Measurements from ENCODE around the gene IGFBP4.

The IGFBP4 gene

DNA sequence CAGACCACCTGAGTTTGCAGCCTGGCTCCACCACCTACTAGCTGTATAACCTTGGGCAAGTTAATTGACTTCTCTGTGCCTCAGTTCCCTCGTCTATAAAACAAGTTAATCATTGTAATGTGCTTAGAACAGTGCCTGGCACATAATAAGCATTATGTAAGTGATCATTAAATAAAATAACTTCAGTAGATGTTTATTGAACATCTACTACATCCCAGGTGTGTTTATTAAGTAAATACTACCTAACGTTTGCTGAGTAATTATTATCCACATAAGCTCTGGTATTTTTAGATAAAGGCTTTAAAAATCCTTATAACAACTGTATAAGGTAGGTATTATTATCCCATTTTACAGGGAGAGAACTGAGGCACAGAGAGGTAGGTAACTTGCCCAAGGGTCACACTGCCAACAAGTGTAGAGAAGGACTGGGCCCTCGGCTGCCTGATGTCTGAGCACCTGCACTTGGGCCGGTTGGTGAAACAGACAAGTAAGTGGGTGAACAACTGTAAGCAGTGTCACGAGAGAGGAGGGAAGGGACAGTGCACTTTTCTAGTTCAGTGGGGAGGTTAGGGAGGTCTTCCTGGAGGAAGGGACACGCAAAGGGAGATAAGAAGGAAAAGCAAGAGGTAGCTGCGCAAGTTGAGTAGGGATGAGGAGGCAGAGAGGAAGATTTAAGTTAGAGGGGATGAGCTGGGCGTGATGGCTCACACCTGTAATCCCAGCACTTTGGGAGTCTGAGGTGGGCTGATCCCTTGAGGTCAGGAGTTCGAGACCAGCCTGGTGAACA is 53.6 kb downstream of the IGFBP4 start:
- no peak overlapping the region for H3K4me3 Mint-ChIP-seq
- H3K36me3 Mint-ChIP-seq (ENCODE audit: low read depth), result peaks cover 5% of the 10 kb centered on the region
- peaks cover 21% of the 10 kb centered on the region for H3K4me1 Mint-ChIP-seq (ENCODE audit: low read depth)
- no peaks in the 10 kb centered on the region for H3K9me3 Mint-ChIP-seq
- no peaks in the 10 kb centered on the region for H3K27me3 Mint-ChIP-seq (ENCODE audit: low read depth)
- peak overlapping the region; percentile 39 for H3K27ac Mint-ChIP-seq

DNA sequence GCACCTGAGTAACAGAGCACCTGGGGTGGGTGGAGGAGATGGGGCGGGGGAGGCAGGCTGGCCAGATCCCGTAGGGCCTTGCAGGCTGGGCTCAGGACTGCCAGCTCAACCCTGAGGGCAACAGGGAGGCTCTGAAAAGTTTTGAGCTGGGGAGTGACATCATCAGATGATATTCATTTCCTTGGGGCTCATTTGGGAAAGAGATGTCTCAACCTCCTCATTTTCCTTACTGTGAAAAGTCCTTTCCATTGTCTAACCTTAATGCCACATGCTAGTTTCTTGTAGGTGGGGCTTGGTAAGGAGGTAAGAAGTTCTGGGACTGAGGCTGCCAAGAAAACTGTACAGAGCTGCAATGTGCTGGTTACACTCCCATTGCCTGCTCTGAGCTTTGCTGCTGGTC is 54.4 kb downstream of the IGFBP4 start:
- peaks cover 18% of the 10 kb centered on the region for H3K4me1 Mint-ChIP-seq (ENCODE audit: low read depth)
- peaks cover 5% of the 10 kb centered on the region for H3K36me3 Mint-ChIP-seq (ENCODE audit: low read depth)
- H3K9me3 Mint-ChIP-seq, result no peaks in the 10 kb centered on the region
- H3K27me3 Mint-ChIP-seq (ENCODE audit: low read depth), result no peaks in the 10 kb centered on the region
- H3K27ac Mint-ChIP-seq, result no peak overlapping the region
- H3K4me3 Mint-ChIP-seq, result no peak overlapping the region

DNA sequence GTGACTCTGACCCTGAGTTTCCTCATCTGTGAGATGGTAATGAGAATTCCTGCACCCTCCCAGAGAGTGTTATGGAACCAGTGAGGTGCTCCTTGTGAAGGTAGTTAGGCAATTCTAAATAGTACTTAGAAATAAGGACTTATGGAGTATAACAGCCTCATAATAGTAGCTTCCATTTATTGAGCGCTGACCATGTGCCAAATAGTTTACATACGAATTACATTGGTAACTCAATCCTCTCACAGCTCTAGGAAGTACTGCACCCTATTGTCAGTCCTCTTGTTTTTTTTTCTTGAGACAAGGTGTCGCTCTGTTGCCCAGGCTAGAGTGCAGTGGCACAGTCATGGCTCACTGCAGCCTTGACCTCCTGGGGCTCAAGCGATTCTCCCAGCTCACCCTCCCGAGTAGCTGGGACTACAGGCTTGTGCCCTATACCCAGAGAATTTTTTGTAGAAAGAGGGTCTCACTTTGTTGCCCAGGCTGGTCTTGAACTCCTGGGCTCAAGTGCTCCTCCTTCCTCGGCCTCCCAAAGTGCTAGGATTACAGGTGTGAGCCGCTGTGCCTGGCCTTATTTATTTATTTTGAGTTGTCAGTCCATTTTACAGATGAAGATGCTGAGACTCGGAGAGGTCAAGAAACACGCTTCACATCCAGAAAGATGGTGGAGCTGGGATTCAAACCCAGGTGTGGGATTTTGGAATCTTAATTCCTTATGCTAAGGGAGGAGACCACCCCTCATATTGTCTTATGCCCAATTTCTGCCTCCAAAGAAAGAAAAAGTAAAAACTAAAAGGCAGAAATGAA is 55.2 kb downstream of the IGFBP4 start:
- Mint-ChIP-seq H3K36me3 (ENCODE audit: low read depth) (peaks cover 2% of the 10 kb centered on the region), H3K27me3 (ENCODE audit: low read depth) (no peaks in the 10 kb centered on the region), H3K4me1 (ENCODE audit: low read depth) (peaks cover 14% of the 10 kb centered on the region), H3K27ac (no peak overlapping the region), H3K9me3 (no peaks in the 10 kb centered on the region), H3K4me3 (no peak overlapping the region)

GRCh38 chr17:40499551-40500189 is 56.4 kb downstream of the IGFBP4 start:
- Mint-ChIP-seq H3K4me1 (ENCODE audit: low read depth) (peaks cover 14% of the 10 kb centered on the region), H3K9me3 (no peaks in the 10 kb centered on the region), H3K4me3 (no peak overlapping the region), H3K27me3 (ENCODE audit: low read depth) (no peaks in the 10 kb centered on the region), H3K36me3 (ENCODE audit: low read depth) (peaks cover 2% of the 10 kb centered on the region), H3K27ac (no peak overlapping the region)

- Mint-ChIP-seq H3K27me3 (ENCODE audit: low read depth) (no peaks in the 10 kb centered on the region), H3K4me3 (no peak overlapping the region), H3K9me3 (no peaks in the 10 kb centered on the region), H3K36me3 (ENCODE audit: low read depth) (peaks cover 1% of the 10 kb centered on the region), H3K27ac (no peak overlapping the region), H3K4me1 (ENCODE audit: low read depth) (peaks cover 13% of the 10 kb centered on the region)
These were observed 56.9 kb downstream of the IGFBP4 start for GRCh38 chr17:40500190-40500589.

GRCh38 chr17:40500709-40501108 is 57.5 kb downstream of the IGFBP4 start:
- peaks cover 12% of the 10 kb centered on the region for H3K4me1 Mint-ChIP-seq (ENCODE audit: low read depth)
- H3K27ac Mint-ChIP-seq, result no peak overlapping the region
- peaks cover 3% of the 10 kb centered on the region for H3K36me3 Mint-ChIP-seq (ENCODE audit: low read depth)
- H3K4me3 Mint-ChIP-seq, result no peak overlapping the region
- no peaks in the 10 kb centered on the region for H3K27me3 Mint-ChIP-seq (ENCODE audit: low read depth)
- no peaks in the 10 kb centered on the region for H3K9me3 Mint-ChIP-seq

DNA sequence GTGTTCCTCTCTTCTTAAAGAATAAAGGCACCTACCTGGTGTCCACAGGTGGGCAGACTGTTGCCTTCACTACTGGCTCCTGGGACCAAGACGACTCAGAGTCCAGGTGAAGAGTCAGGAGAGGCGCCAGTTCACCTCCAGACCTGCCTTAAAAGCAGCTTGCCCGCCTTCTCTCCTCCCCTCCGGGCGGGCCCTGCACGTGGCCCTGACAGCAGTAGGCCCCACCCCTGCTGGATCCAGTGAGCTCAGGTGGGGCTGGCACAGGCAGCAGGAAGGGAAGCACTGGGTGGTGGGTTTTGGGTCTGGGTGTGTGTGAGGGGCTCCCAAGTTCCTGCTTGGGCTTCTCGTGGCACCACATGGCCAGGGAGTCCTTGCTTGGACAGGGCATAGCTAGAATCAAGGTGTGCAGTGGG is 58.3 kb downstream of the IGFBP4 start, which contains the start of gene TNS4:
Gene TNS4 (minus strand): TSS at position 125 of the 413 bp plus-strand sequence. CDS start 5,198 bp downstream, outside the sequence.
- H3K4me1 Mint-ChIP-seq (ENCODE audit: low read depth), result peaks cover 16% of the 10 kb centered on the region
- no peaks in the 10 kb centered on the region for H3K27me3 Mint-ChIP-seq (ENCODE audit: low read depth)
- no peak within 1 kb of the TSS for H3K27ac Mint-ChIP-seq
- no peaks in the 10 kb centered on the region for H3K9me3 Mint-ChIP-seq
- no peak within 1 kb of the TSS for H3K4me3 Mint-ChIP-seq
- H3K36me3 Mint-ChIP-seq (ENCODE audit: low read depth), result peaks cover 3% of the 10 kb centered on the region

DNA sequence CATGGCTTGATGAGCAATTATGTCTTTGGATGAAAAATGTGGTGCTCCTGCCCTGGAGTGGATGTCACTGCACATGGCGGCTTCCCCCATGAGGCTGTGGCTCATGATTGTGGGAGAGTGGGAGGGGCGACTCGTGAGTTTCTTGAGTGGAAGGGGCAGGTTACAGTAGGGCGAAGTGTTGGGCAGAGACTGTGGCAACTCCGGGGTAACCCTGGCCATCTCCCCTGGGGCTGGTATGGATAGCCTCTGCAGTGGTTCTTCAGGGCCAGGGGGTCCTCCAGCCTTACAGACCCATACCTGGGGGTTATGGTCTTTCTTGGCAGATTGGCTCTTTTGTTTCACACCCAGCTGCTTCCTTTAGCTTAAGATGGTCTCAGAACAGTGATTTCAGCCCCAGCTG is 59.5 kb downstream of the IGFBP4 start:
- no peak overlapping the region for H3K27ac Mint-ChIP-seq
- no peaks in the 10 kb centered on the region for H3K27me3 Mint-ChIP-seq (ENCODE audit: low read depth)
- no peak overlapping the region for H3K4me3 Mint-ChIP-seq

DNA sequence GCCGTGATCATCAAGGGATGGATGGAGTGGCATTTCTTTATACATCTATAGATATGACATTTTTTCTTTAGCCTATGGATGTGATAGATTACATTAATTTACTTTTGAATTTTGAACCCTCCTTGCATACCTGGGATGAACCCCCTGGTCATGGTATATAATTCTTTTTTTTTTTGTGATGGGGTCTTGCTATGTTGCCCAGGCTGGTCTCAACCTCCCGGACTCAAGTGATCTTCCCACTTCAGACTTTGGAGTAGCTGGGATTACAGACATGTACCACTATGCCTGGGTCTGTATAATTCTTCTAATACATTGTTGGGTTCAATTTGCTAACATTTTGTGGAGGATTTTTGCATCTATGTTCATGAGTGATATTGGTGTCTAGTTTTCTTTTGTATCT is 59.9 kb downstream of the IGFBP4 start:
- Mint-ChIP-seq H3K4me1 (ENCODE audit: low read depth) (peaks cover 9% of the 10 kb centered on the region), H3K27me3 (ENCODE audit: low read depth) (no peaks in the 10 kb centered on the region), H3K36me3 (ENCODE audit: low read depth) (peaks cover 3% of the 10 kb centered on the region), H3K4me3 (no peak overlapping the region), H3K9me3 (no peaks in the 10 kb centered on the region), H3K27ac (no peak overlapping the region)

More for the DNA sequence above, 59.5 kb downstream of the IGFBP4 start:
- Mint-ChIP-seq H3K36me3 (ENCODE audit: low read depth) (peaks cover 3% of the 10 kb centered on the region), H3K9me3 (no peaks in the 10 kb centered on the region), H3K4me1 (ENCODE audit: low read depth) (peaks cover 9% of the 10 kb centered on the region)

DNA sequence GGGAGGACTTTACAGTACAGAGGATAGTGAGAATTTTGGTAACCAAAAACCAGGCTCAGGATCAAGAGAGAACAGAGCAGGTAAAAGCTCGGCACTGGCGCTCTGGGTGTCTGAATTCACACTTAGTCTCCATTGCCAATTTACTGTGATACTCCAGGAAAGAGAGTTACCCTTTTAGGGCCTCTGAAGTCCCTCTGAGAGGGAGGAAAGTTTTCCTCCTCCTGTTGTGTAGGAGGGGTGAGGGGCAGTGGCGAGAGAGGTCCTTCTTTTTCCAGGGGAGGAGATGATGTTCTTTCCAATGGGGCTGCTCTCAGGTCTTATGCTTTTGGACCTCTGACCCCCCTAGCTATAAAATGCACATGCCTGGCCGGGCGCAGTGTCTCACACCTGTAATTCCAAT is 63.5 kb downstream of the IGFBP4 start:
- Mint-ChIP-seq H3K4me3 (no peak overlapping the region), H3K9me3 (no peaks in the 10 kb centered on the region), H3K36me3 (ENCODE audit: low read depth) (peaks cover 3% of the 10 kb centered on the region), H3K4me1 (ENCODE audit: low read depth) (peaks cover 18% of the 10 kb centered on the region), H3K27ac (no peak overlapping the region), H3K27me3 (ENCODE audit: low read depth) (no peaks in the 10 kb centered on the region)

All from T-helper 1 cell treated with Interleukin-12 subunit alpha and Interleukin-12 subunit beta and Interleukin-4 antibody, amounts not matched to agents 30 μg/mL and 1 μg/mL, for 36 hours (primary cell).